Measurements from ENCODE around the gene RB1. TPM values are rescaled to one million over a fixed set of nuclear protein-coding genes. Genes with fewer than 3 reads are reported as not detected.

The RB1 gene
- total and polyA plus RNA-seq, 2 experiments from 2014 or later, result 19.5 to 22.3 TPM

DNA sequence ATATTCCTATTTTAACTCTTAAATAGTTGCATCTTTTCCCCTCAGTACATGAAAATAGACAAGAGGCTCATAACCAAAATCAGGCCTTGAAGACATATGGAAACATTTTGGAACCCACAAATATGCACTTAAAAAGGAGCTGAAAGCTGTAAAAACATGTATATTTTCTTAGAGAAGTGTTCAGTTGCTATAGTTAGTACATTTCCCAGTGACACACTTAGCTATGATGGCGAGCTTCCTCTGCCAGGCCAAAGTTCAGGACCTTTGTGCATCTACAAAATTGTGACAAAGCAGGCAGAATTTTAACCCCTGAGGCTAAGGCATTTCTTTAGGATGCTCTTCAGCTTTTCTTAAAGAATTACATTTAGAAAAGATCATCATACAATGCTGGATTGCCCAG lies 174.8 kb downstream of the RB1 start:
- H3K27me3 ChIP-seq (ENCODE audit: insufficient read depth), result no peaks in the 10 kb centered on the region
- no peak overlapping the region for H2AFZ ChIP-seq
- H3K9me2 ChIP-seq (ENCODE audit: insufficient read depth), result peaks cover 7% of the 10 kb centered on the region; the same call in 1 of the 2 replicates
- H3K27ac Mint-ChIP-seq, result no peak overlapping the region
- no peak overlapping the region for H3K4me2 ChIP-seq
- H3K4me3 ChIP-seq, result no peak overlapping the region
- H3K9me3 Mint-ChIP-seq, result no peaks in the 10 kb centered on the region
- H3K27ac ChIP-seq (ENCODE audit: low read depth), result no peak overlapping the region
- DNase-seq (ENCODE audit: low spot score), result no peak
- no peak overlapping the region for H3K4me3 Mint-ChIP-seq
- no peak for ATAC-seq
- TF ChIP-seq ZNF462 (CRISPR knock-in tag; IDR thresholded peaks at IDR 0.05) (no peak), ZNF114 (CRISPR knock-in tag; IDR thresholded peaks at IDR 0.05) (no peak)
- H3K36me3 Mint-ChIP-seq (ENCODE audit: low read depth), result no peaks in the 10 kb centered on the region
- no peaks in the 10 kb centered on the region for H3K27me3 Mint-ChIP-seq (ENCODE audit: insufficient read depth, low read depth, poor library complexity)
- H3K36me3 ChIP-seq (ENCODE audit: insufficient read depth), result no peaks in the 10 kb centered on the region
- no peaks in the 10 kb centered on the region for H3F3A ChIP-seq (replicated peaks; ENCODE audit: low read depth)
- no peaks in the 10 kb centered on the region for H3K4me1 ChIP-seq (ENCODE audit: insufficient read depth)
- H3K4me1 Mint-ChIP-seq, result no peaks in the 10 kb centered on the region
- 0 out of 2 replicates have a peak, but pooled peaks cover 12% of the 10 kb centered on the region for H4K20me1 ChIP-seq (replicated peaks; ENCODE audit: insufficient read depth)
- no peaks in the 10 kb centered on the region for H3K79me2 ChIP-seq (replicated peaks; ENCODE audit: insufficient read depth)

GRCh38 chr13:48483575-48483974 lies 180.0 kb downstream of the RB1 start:
- peaks cover 2% of the 10 kb centered on the region; the same call in 2 of the 3 replicates for H3K4me1 Mint-ChIP-seq
- Histone ChIP-seq H3K4me3 (no peak overlapping the region), H3K27ac (ENCODE audit: low read depth) (no peak overlapping the region), H3F3A (replicated peaks; ENCODE audit: low read depth) (no peaks in the 10 kb centered on the region), H4K20me1 (replicated peaks; ENCODE audit: insufficient read depth) (0 out of 2 replicates have a peak, but pooled peaks cover 6% of the 10 kb centered on the region), H3K36me3 (ENCODE audit: insufficient read depth) (no peaks in the 10 kb centered on the region), H3K9me2 (ENCODE audit: insufficient read depth) (no peaks in the 10 kb centered on the region), H3K27me3 (ENCODE audit: insufficient read depth) (no peaks in the 10 kb centered on the region), H2AFZ (no peak overlapping the region), H3K4me1 (ENCODE audit: insufficient read depth) (no peaks in the 10 kb centered on the region), H3K79me2 (replicated peaks; ENCODE audit: insufficient read depth) (no peaks in the 10 kb centered on the region), H3K4me2 (no peak overlapping the region)
- TF ChIP-seq POLR2AphosphoS5 (IDR thresholded peaks at IDR 0.05; ENCODE audit: low read depth), result no peak
- TF ChIP-seq, protein P1, sequence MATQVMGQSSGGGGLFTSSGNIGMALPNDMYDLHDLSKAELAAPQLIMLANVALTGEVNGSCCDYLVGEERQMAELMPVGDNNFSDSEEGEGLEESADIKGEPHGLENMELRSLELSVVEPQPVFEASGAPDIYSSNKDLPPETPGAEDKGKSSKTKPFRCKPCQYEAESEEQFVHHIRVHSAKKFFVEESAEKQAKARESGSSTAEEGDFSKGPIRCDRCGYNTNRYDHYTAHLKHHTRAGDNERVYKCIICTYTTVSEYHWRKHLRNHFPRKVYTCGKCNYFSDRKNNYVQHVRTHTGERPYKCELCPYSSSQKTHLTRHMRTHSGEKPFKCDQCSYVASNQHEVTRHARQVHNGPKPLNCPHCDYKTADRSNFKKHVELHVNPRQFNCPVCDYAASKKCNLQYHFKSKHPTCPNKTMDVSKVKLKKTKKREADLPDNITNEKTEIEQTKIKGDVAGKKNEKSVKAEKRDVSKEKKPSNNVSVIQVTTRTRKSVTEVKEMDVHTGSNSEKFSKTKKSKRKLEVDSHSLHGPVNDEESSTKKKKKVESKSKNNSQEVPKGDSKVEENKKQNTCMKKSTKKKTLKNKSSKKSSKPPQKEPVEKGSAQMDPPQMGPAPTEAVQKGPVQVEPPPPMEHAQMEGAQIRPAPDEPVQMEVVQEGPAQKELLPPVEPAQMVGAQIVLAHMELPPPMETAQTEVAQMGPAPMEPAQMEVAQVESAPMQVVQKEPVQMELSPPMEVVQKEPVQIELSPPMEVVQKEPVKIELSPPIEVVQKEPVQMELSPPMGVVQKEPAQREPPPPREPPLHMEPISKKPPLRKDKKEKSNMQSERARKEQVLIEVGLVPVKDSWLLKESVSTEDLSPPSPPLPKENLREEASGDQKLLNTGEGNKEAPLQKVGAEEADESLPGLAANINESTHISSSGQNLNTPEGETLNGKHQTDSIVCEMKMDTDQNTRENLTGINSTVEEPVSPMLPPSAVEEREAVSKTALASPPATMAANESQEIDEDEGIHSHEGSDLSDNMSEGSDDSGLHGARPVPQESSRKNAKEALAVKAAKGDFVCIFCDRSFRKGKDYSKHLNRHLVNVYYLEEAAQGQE (IDR thresholded peaks at IDR 0.05; ENCODE audit: unreplicated experiment), result no peak
- TF ChIP-seq ZNF331 (CRISPR knock-in tag; IDR thresholded peaks at IDR 0.05; ENCODE audit: low read depth), result no peak
- 0 out of 3 replicates have a peak, but pooled peaks cover 3% of the 10 kb centered on the region for H3K9me3 Mint-ChIP-seq
- DNase-seq (ENCODE audit: low spot score) (no peak), ATAC-seq (no peak)
- H3K36me3 Mint-ChIP-seq (ENCODE audit: low read depth), result peaks cover 15% of the 10 kb centered on the region
- peaks cover 3% of the 10 kb centered on the region for H3K27me3 Mint-ChIP-seq (ENCODE audit: insufficient read depth, low read depth, poor library complexity)
- H3K27ac Mint-ChIP-seq, result no peak overlapping the region
- no peak overlapping the region for H3K4me3 Mint-ChIP-seq

Measured in GM23338 (cell line).